Colonic mucosa (tissue), 4 donors: ENCODE results near the gene PABPN1. TPM values are rescaled to one million over a fixed set of nuclear protein-coding genes. Genes with fewer than 3 reads are reported as not detected.

Experiments used
- DNase-seq: peaks from one replicate; pipeline ENCODE4 v3.0.0-alpha.2; 2020
- H3K27ac ChIP-seq: fragments of 200-600 bp; one replicate; pipeline ENCODE4 v1.8.0; 2021
- H3K27me3 ChIP-seq: fragments of 200-600 bp; one replicate; pipeline ENCODE4 v1.8.0; 2021
- H3K36me3 ChIP-seq: fragments of 200-600 bp; one replicate; pipeline ENCODE4 v1.8.0; 2021
- H3K4me1 ChIP-seq: fragments of 200-600 bp; one replicate; pipeline ENCODE4 v1.8.0; 2021; ENCODE audit warnings: mild to moderate bottlenecking
- H3K4me3 ChIP-seq: fragments of 200-600 bp; one replicate; pipeline ENCODE4 v1.8.0; 2021
- H3K9ac ChIP-seq, 2 donors: one replicate each; pipeline ENCODE4 v1.7.0; 2013; ENCODE audit warnings: control low read depth in 2 of 2, low read depth in 2 of 2, low read length in 2 of 2
- H3K9me3 ChIP-seq: fragments of 200-600 bp; one replicate; pipeline ENCODE4 v1.8.0; 2021
- CTCF ChIP-seq: fragments of 200-600 bp; IDR thresholded peaks from one replicate; pipeline ENCODE4 v1.8.0; 2022; ENCODE audit warnings: antibody characterized with exemption, mild to moderate bottlenecking
- intact Hi-C: fragments of 100-400 bp; cut with DNase I; formaldehyde crosslinking; loops from one replicate; pipeline ENCODE4 v1.14.1; 2022
- total RNA-seq, 2 donors: library from RNA; stranded (reverse); fragmentation: NEBNext Ultra II Directional in 1 of 2; extraction: Animal tissue kit (Norgen Biotek cat#: 25700) in 1 of 2; gene quantifications; one replicate each; pipeline ENCODE4 v1.2.1, GENCODE V29; 2021
- donor health status: healthy.
- donor health status: DM: no; HTN: no; CAD: no.
- donor health status: DM: no; HTN: no; CAD: no.

Gene PABPN1
- total RNA-seq, 2 donors from 2014 or later: 122 to 197 TPM

GRCh38 chr14:23364164-23365035, 43.1 kb downstream of the PABPN1 start:
- no peaks in the 10 kb centered on the region for H3K4me1 ChIP-seq
- DNase-seq: no peak
- H3K4me3 ChIP-seq: peak overlapping the region; percentile 27

GRCh38 chr14:23365036-23365731, 43.9 kb downstream of the PABPN1 start, which contains the start of gene EFS:
Gene EFS, minus strand, starts transcription at chr14:23365172. Its CDS starts 147 bp downstream, at chr14:23365025.
- Histone ChIP-seq H3K27ac (peak within 1 kb of the TSS; percentile 82), H3K4me3 (peak within 1 kb of the TSS; percentile 27), H3K36me3 (no peaks in the 10 kb centered on the region), H3K9me3 (no peaks in the 10 kb centered on the region), H3K4me1 (no peaks in the 10 kb centered on the region), H3K9ac (peak within 1 kb of the TSS; percentile 61 to 76), H3K27me3 (peaks cover 22% of the 10 kb centered on the region)
- no peak for TF ChIP-seq CTCF
- intact Hi-C loops: no loop called here
- no peak for DNase-seq

More at GRCh38 chr14:23364164-23365035, 43.1 kb downstream of the PABPN1 start:
- H3K36me3 ChIP-seq: no peaks in the 10 kb centered on the region
- peaks cover 22% of the 10 kb centered on the region for H3K27me3 ChIP-seq
- TF ChIP-seq CTCF: no peak
- peak overlapping the region; percentile 61 to 76 for H3K9ac ChIP-seq
- intact Hi-C loops: no loop called here
- H3K9me3 ChIP-seq: no peaks in the 10 kb centered on the region
- peak overlapping the region; percentile 82 for H3K27ac ChIP-seq

GRCh38 chr14:23365732-23366425, 44.6 kb downstream of the PABPN1 start:
- DNase-seq: peak; percentile 53
- Histone ChIP-seq H3K4me1 (no peaks in the 10 kb centered on the region), H3K27ac (peak overlapping the region; percentile 82), H3K36me3 (no peaks in the 10 kb centered on the region), H3K9ac (peak overlapping the region; percentile 19 to 76), H3K4me3 (peak overlapping the region; percentile 27), H3K9me3 (no peaks in the 10 kb centered on the region), H3K27me3 (peaks cover 22% of the 10 kb centered on the region)
- no peak for TF ChIP-seq CTCF
- intact Hi-C loops: no loop called here

- H3K27ac ChIP-seq: peak overlapping the region; percentile 82
- H3K9ac ChIP-seq: peak overlapping the region; percentile 26 to 43
- no peaks in the 10 kb centered on the region for H3K36me3 ChIP-seq
- intact Hi-C loops: no loop called here
- no peak for TF ChIP-seq CTCF
- no peak overlapping the region for H3K4me3 ChIP-seq
- no peaks in the 10 kb centered on the region for H3K9me3 ChIP-seq
- H3K4me1 ChIP-seq: no peaks in the 10 kb centered on the region
- H3K27me3 ChIP-seq: peaks cover 22% of the 10 kb centered on the region
- peak; percentile 46 for DNase-seq
Measured at GRCh38 chr14:23366426-23366921, 45.2 kb downstream of the PABPN1 start.

- intact Hi-C loops: no loop called here
- Histone ChIP-seq H3K9me3 (no peaks in the 10 kb centered on the region), H3K4me3 (no peak overlapping the region), H3K27me3 (peaks cover 10% of the 10 kb centered on the region), H3K4me1 (no peaks in the 10 kb centered on the region), H3K9ac (no peak overlapping the region), H3K27ac (no peak overlapping the region), H3K36me3 (no peaks in the 10 kb centered on the region)
- no peak for DNase-seq
- TF ChIP-seq CTCF: no peak
Measured at GRCh38 chr14:23370221-23370620, 49.0 kb downstream of the PABPN1 start.
